Immature natural killer cell (primary cell): ENCODE results near the gene GNG8. TPM values are rescaled to one million over a fixed set of nuclear protein-coding genes. Genes with fewer than 3 reads are reported as not detected.

Source experiments
- DNase-seq, 3 donors: peaks; one replicate each; pipeline ENCODE4 v3.0.0; 2022; ENCODE audit warnings: mixed read lengths in 1 of 3
- H3K27ac Mint-ChIP-seq, 6 donors: one replicate each; pipeline ENCODE4 v1.8.0; 2020; ENCODE audit warnings: mixed read lengths in 6 of 6, mild to moderate bottlenecking in 5 of 6, inconsistent platforms in 4 of 6, moderate library complexity in 3 of 6
- H3K27me3 Mint-ChIP-seq, 3 donors: one replicate each; pipeline ENCODE4 v1.8.0; 2020 to 2021; ENCODE audit warnings: low read depth in 3 of 3, mild to moderate bottlenecking in 3 of 3, mixed read lengths in 3 of 3, moderate library complexity in 3 of 3, inconsistent platforms in 1 of 3
- H3K36me3 Mint-ChIP-seq, 3 donors: one replicate each; pipeline ENCODE4 v1.8.0; 2020; ENCODE audit warnings: mixed read lengths in 3 of 3, inconsistent platforms in 2 of 3, mild to moderate bottlenecking in 2 of 3
- H3K4me1 Mint-ChIP-seq, 2 donors: one replicate each; pipeline ENCODE4 v1.8.0; 2020; ENCODE audit warnings: inconsistent platforms in 2 of 2, mild to moderate bottlenecking in 2 of 2, mixed read lengths in 2 of 2, moderate library complexity in 1 of 2
- H3K4me3 Mint-ChIP-seq, 5 donors: one replicate each; pipeline ENCODE4 v1.8.0; 2020; ENCODE audit warnings: mild to moderate bottlenecking in 5 of 5, mixed read lengths in 5 of 5, inconsistent platforms in 3 of 5, moderate library complexity in 3 of 5
- H3K9me3 Mint-ChIP-seq, 6 donors: one replicate each; pipeline ENCODE4 v1.8.0; 2020; ENCODE audit warnings: mild to moderate bottlenecking in 6 of 6, mixed read lengths in 6 of 6, inconsistent platforms in 4 of 6, moderate library complexity in 3 of 6
- polyA plus RNA-seq, 3 donors: library from polyadenylated mRNA; unstranded; fragments of 300-500 nt; fragmentation: Illumina TruSeq; gene quantifications; one replicate each; pipeline ENCODE4 v1.2.3, GENCODE V29; 2021

Gene GNG8
- polyA plus RNA-seq, 3 donors from 2014 or later = not detected

DNA sequence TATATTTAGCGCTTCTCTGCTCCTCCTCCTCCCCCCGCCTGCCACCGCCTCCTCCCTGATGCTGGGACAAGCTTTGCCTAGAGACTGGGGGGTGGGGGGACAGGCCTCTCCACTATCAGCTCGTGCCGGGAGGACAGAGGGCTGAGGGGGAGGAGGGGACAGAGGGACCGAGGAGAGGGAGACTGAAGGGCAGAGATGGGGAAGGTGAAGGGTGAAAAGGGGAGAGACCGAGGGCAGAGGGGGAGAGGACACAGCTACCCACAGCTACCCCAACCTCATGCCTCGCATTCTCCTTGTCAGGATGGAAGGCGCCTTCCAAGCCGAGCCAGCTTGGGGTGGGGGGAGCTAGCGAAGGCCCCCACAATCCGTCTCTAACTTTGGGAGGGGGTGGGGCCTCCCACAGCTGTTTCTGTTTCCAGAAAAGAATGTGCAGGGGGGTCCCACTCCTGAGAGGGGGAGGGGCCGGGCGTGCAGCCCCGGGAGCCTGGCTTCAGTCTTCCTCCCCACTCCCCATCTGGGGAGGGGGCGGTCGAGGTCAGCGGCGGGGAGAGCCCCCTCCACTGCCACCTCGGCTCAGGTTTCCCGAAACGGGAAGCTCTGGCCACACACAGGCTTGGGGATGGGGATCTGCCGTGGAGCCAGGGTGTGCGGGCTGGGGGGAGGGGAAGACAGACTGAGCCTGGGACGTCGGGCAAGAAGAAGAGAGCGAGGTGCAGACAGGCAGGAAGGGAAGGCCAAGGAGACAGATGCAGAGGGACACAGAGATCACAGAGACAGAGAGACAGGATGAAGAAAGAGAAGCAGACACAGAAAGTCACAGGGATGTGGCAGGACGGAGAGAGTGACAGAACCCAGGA lies 23.4 kb upstream of the GNG8 start:
- Mint-ChIP-seq H3K4me1 (peaks cover 19 to 21% of the 10 kb centered on the region in 2 donors), H3K4me3 (peak overlapping the region; percentile 61 to 93 (median 70)), H3K27ac (peak overlapping the region in 3 of 6 donors; percentile 62 to 88 (median 84)), H3K27me3 (peaks cover 15 to 28% (median 22%) of the 10 kb centered on the region in 3 donors), H3K9me3 (peaks cover 0 to 2% (median 0%) of the 10 kb centered on the region in 6 donors), H3K36me3 (no peaks in the 10 kb centered on the region)
- no peak for DNase-seq

DNA sequence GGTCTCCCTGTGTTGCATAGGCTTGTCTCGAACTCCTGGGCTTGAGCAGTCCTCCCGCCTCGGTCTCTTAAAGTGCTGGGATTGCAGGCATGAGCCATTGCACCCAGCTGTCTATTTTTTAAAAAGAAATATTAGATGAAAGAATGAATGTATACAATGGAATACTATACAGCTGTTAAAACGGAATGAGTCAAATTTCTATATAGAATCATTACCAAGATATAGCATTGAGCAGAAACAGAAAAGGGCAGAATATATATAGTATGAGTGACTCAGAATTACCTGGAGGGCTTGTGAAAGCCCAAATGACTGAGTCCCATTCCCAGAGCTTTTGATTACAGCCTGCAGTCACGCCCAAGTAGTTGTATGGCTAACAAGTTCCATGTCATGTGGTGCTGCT lies 20.5 kb upstream of the GNG8 start:
- Mint-ChIP-seq H3K27ac (no peak overlapping the region), H3K9me3 (peaks cover 0 to 2% (median 0%) of the 10 kb centered on the region in 6 donors), H3K27me3 (peaks cover 13 to 36% (median 20%) of the 10 kb centered on the region in 3 donors), H3K36me3 (no peaks in the 10 kb centered on the region), H3K4me3 (no peak overlapping the region), H3K4me1 (peaks cover 10 to 12% of the 10 kb centered on the region in 2 donors)
- DNase-seq = no peak

DNA sequence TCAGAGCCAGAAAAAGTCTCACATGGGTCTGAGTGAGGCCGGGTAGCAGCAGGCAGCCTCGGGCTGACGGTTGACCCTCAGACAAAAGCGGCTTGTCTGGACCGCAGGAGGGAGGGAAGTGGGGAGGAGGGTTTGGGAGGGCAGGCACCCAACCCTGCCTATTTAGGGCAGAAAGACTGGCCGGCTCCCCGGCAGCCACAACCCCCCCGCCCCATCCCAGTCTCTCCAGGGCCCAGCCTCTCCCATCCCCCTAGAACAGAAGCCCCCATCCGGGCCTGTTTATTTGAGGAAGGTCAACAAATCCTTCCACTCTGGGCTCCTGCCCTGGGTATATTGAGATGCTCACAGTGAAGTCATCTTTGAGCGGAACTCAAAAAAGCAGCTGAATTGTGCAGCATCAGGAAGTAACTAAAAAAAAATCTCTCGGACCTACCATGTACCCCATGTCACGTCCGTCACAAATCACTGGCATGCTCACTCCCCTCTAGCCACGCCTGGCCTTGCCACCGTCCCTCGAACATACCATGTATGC lies 18.7 kb upstream of the GNG8 start:
- peaks cover 6 to 43% (median 26%) of the 10 kb centered on the region in 3 donors for H3K27me3 Mint-ChIP-seq
- DNase-seq = no peak
- peaks cover 0 to 6% (median 0%) of the 10 kb centered on the region in 3 donors for H3K36me3 Mint-ChIP-seq
- H3K4me3 Mint-ChIP-seq = no peak overlapping the region
- peaks cover 0 to 4% (median 0%) of the 10 kb centered on the region in 6 donors for H3K9me3 Mint-ChIP-seq
- H3K27ac Mint-ChIP-seq = no peak overlapping the region
- H3K4me1 Mint-ChIP-seq = peaks cover under 1 to 3% of the 10 kb centered on the region in 2 donors

DNA sequence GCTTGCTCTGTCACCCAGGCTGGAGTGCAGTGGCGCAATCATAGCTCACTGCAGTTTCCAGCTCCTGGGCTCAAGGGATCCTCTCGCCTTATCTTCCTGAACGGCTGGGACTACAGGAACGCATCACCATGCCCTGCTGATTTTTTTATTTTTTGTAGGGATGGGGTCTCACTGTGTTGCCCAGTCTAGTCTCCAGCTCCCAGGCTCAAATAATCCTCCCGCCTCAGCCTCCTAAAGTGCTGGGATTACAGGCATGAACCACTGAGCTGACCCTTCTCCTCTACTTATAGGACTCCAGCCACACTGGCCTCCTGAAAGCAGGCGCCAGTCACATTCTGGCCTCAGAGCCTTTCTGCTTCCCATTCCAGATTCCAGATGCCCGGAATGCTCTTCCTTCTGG lies 14.4 kb upstream of the GNG8 start:
- H3K4me3 Mint-ChIP-seq = peak overlapping the region in 1 of 5 donors; percentile 23
- peaks cover 0 to 4% of the 10 kb centered on the region in 2 donors for H3K4me1 Mint-ChIP-seq
- H3K27ac Mint-ChIP-seq = no peak overlapping the region
- DNase-seq = no peak
- peaks cover 0 to 4% (median 0%) of the 10 kb centered on the region in 6 donors for H3K9me3 Mint-ChIP-seq
- peaks cover 0 to 9% (median 5%) of the 10 kb centered on the region in 3 donors for H3K36me3 Mint-ChIP-seq
- H3K27me3 Mint-ChIP-seq = peaks cover 15 to 39% (median 29%) of the 10 kb centered on the region in 3 donors

DNA sequence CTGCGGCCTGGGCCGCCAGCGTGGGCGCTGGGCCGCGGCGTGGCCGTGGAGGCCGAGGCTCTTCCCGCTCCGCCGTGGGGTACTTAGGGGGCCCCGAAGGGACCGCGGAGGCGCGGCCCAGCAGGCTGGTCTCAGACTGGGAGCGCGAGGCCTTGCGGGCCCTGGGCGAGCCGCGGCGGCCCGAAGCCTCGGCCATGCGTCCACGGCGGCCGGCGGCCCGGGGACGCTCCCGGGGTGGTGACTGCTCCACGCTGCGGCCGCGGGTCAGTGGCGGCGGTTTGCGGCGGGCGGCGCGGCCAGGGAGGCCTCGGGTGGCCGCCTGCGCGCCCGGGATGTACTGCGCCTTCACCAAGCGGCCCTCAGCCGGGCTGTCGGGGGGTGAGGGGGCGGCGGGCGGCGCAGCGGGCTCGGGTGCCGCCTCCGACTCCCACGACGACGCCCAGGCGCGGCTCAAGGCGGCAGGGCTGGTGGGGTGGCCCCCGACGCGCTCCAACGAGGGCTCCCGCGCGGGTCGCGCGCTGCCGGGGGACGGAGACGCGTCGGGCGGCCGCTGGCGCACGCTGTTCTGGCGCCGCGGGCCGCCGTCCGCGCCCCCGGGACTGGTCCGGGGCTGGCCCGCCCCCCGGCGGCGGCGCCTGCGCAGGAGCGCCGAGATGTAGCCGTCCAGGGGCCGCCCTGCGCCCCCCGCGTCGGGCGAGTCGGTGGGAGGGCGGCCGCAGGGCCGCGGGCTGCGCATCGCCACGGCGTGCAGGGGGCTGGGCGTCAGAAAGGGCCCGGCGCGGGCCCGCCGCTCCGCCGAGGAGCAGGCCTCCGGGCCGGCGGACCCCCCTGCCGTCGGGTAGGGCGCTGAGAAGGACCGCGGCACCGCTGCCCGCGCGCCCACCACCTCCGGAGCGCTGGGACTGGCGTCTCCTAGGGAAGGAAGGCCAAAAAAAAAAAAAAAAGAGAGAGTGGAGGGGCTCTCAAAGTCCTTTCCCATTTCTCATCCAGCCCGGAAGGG lies 13.3 kb upstream of the GNG8 start:
- H3K4me1 Mint-ChIP-seq = peaks cover 0 to 4% of the 10 kb centered on the region in 2 donors

DNA sequence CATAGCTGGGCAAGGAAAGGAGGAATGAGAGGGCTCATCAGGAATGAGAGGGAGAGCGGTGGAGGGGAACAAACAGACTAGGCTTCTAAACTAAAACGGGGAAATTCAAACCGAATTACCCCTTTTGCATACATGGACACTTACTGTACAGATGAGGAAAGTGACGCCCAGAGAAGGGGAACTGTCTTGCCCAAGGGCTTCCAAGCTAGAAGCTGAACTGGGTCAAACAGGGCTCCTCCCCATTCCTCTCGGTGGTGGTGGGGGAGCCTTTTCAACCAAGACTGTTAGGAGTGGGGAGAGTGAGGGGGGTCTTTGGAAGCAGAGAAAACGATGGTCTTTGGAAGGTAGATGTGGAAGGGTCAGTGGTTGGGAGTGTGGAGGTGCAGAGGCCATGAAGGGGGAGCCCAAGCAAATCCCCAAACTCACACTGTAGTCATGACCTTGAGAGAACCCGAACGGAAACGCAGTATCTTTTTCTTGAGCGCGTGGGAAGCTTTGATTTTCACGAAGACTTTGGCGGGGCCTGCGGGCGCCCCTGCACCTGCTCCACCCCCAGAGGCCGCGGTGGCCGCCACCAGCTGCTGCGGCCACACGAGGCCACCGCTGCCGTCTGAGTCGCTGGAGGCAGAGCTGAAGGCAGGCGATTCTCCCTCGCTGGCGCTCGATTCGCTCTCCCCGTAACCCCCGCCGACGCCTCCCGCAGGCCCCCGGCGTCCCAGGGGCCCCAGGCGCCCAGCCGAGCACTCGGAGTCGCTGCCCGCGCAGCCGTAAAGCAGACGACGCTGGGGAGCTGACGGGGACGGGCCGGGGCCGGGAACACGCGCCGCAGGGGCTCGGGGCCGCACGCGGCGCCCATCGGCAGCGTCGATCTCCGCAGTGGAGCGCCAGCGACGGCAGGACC lies 12.3 kb upstream of the GNG8 start:
- peak overlapping the region in 3 of 5 donors; percentile 18 to 44 (median 21) for H3K4me3 Mint-ChIP-seq
- H3K36me3 Mint-ChIP-seq = peaks cover 0 to 9% (median 5%) of the 10 kb centered on the region in 3 donors
- no peak for DNase-seq
- H3K27me3 Mint-ChIP-seq = peaks cover 16 to 36% (median 29%) of the 10 kb centered on the region in 3 donors
- peaks cover 0 to 2% (median 0%) of the 10 kb centered on the region in 6 donors for H3K9me3 Mint-ChIP-seq
- peaks cover 0 to 4% of the 10 kb centered on the region in 2 donors for H3K4me1 Mint-ChIP-seq
- H3K27ac Mint-ChIP-seq = no peak overlapping the region

More for the DNA sequence above, 13.3 kb upstream of the GNG8 start:
- Mint-ChIP-seq H3K36me3 (peaks cover 0 to 9% (median 5%) of the 10 kb centered on the region in 3 donors), H3K9me3 (peaks cover 0 to 2% (median 0%) of the 10 kb centered on the region in 6 donors), H3K4me3 (peak overlapping the region in 1 of 5 donors; percentile 46), H3K27me3 (peaks cover 16 to 41% (median 31%) of the 10 kb centered on the region in 3 donors), H3K27ac (no peak overlapping the region)
- DNase-seq = no peak

DNA sequence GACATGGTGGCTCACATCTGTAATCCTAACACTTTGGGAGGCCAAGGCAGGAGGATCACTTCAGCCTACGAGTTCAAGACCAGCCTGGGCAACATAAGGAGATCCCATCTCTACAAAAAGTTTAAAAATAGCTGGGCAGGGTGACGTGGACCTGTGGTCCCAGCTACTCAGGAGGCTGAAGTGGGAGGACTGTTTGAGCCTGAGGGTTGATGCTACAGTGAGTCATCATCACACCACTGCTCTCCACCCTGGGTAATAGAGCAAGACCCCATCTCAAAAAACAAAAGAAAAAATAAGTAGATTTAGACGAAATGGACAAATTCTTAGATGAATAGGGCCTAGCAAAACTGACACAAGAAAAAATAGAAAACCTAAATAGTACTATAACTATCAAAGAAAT lies 10.4 kb upstream of the GNG8 start:
- no peak overlapping the region for H3K4me3 Mint-ChIP-seq
- peaks cover 0 to 2% (median 0%) of the 10 kb centered on the region in 6 donors for H3K9me3 Mint-ChIP-seq
- peaks cover 0 to 4% of the 10 kb centered on the region in 2 donors for H3K4me1 Mint-ChIP-seq
- no peak overlapping the region for H3K27ac Mint-ChIP-seq
- peaks cover 17 to 32% (median 30%) of the 10 kb centered on the region in 3 donors for H3K27me3 Mint-ChIP-seq
- no peak for DNase-seq
- H3K36me3 Mint-ChIP-seq = peaks cover 0 to 9% (median 5%) of the 10 kb centered on the region in 3 donors

DNA sequence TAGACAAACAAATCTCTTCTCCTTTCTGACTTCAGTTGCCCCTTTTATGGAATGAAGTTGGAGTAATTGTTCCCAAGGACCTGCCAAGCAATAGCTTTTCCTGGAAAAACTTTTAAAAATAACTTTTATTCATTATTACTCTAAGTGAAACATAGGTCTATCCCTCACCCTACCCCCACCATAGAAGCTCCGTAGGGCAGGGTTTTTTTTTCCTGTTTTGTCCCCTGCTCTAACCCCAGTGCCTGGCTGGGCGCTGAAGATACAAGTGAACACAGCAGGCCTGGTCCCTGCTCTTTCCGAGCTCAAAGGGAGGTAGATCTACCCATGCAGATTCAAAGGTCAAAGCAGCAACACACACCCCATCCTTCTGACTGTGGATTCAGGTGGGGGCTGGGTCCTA lies 8.7 kb upstream of the GNG8 start:
- peaks cover 15 to 25% (median 24%) of the 10 kb centered on the region in 3 donors for H3K27me3 Mint-ChIP-seq
- peaks cover 0 to 11% of the 10 kb centered on the region in 2 donors for H3K4me1 Mint-ChIP-seq
- H3K36me3 Mint-ChIP-seq = peaks cover 0 to 5% (median 3%) of the 10 kb centered on the region in 3 donors
- no peaks in the 10 kb centered on the region for H3K9me3 Mint-ChIP-seq
- no peak overlapping the region for H3K4me3 Mint-ChIP-seq
- H3K27ac Mint-ChIP-seq = no peak overlapping the region
- no peak for DNase-seq

DNA sequence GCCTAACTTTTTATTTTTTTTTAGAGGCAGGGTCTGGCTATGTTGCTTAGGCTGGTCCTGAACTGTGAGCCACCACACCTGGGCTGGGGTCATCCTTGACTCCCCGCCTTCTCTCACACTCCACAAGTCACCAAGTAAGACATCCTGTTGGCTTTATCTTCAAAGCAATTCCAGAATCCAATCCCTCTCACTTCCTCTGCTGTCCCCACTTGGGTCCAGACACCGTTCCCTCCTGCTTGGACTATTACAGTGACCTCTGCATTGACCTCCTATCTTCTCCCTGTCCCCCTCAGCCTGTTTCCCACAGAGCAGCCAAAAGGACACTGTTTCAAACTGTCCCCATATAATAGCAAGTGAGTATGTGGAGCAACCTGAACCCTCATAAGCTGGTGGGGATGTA lies 4.7 kb upstream of the GNG8 start:
- H3K27ac Mint-ChIP-seq = no peak overlapping the region

DNA sequence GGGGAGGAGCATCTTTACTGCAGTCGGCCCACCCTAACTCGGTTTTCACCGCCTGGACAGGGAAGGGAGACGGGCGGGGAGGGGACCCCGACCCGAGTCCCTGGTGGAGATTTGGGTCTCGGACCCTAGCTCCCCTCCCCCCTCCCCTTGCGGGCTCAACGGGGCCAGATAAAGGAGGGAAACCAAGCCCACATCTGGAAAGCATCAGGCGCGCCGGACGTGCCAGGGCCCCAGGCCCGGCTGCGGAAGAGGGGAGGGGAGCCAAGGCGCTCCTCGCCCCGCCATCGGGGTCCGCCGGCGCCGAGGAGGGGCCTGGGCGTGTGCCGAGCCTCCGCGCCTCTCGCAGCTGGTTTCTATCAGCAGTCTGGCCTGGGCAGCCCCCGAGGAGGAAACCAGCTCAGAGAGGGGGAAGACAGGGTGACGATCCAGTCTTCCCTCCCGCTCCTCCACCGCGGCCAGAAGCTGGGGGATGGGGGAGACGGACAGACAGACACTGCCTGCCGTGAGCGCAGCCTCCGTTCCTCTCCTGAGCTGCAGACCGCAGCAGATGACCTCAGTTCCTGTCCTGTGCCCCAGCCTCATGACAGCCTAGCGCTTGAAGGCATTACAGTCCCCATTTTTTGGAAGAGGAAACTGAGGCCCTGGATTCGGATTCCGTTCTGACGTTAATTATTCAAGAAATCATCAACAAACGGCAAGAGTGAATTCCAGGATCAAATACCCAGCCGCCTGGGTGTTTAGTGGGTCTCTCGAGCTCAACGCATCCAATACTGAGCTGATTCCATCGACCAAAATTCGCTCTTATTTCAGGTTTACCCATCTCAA lies 3.6 kb upstream of the GNG8 start:
- Mint-ChIP-seq H3K36me3 (no peaks in the 10 kb centered on the region), H3K4me3 (peak overlapping the region; percentile 4 to 69 (median 64)), H3K4me1 (peaks cover 0 to 12% of the 10 kb centered on the region in 2 donors), H3K9me3 (no peaks in the 10 kb centered on the region), H3K27me3 (peaks cover 5 to 12% (median 12%) of the 10 kb centered on the region in 3 donors), H3K27ac (no peak overlapping the region)
- DNase-seq = peak in 2 of 3 donors; percentile 26 to 27

More for the DNA sequence above, 4.7 kb upstream of the GNG8 start:
- Mint-ChIP-seq H3K36me3 (no peaks in the 10 kb centered on the region), H3K27me3 (peaks cover 9 to 17% (median 13%) of the 10 kb centered on the region in 3 donors), H3K9me3 (no peaks in the 10 kb centered on the region), H3K4me1 (peaks cover 0 to 8% of the 10 kb centered on the region in 2 donors), H3K4me3 (peak overlapping the region in 4 of 5 donors; percentile 39 to 56 (median 48))
- no peak for DNase-seq

DNA sequence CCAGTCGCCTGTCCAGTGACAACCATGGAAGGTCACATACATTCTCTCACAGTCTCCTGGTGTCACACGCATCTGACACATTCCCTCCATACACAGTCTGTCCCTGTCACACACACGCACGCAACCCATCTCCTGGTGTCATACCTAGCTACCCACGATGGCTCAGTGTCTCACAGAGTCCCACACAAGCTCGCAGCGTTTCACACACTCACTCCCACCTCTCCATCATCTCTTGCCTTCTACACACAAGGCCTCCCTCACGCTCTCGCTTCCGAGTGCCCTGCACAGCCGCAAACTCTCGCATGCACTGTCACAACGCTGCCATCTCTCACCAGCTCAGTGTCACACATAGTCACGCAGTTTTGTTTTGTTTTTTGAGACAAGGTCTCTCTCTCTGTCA lies 1.2 kb upstream of the GNG8 start:
- peaks cover 2 to 26% (median 19%) of the 10 kb centered on the region in 3 donors for H3K27me3 Mint-ChIP-seq
- H3K36me3 Mint-ChIP-seq = no peaks in the 10 kb centered on the region
- H3K4me3 Mint-ChIP-seq = no peak overlapping the region
- no peaks in the 10 kb centered on the region for H3K9me3 Mint-ChIP-seq
- H3K4me1 Mint-ChIP-seq = peaks cover 11 to 22% of the 10 kb centered on the region in 2 donors
- no peak for DNase-seq
- H3K27ac Mint-ChIP-seq = no peak overlapping the region
